A549 treated with AZD9567 at 1 μM for 4 hours (cell line): ENCODE data around the gene UBB. TPM values are rescaled to one million over a fixed set of nuclear protein-coding genes. Genes with fewer than 3 reads are reported as not detected.

Experiments
- total RNA-seq: library from RNA; stranded (reverse); fragments of 200-300 nt; extraction: Qiagen RNA extraction; gene quantifications from 5 replicates; pipeline ENCODE4 v1.2.3, GENCODE V29; 2022; ENCODE audit not compliant: insufficient read depth

The UBB gene
- total RNA-seq = 1,967 to 2,377 TPM (median 2,087 TPM) in 5 replicates

GRCh38 chr17:16380640-16381495, at the start of gene UBB:
UBB (plus strand) TSS chr17:16381091; CDS start chr17:16381908, 817 bp downstream.

GRCh38 chr17:16353317-16354174, 27.3 kb upstream of the UBB start, which contains the start of gene CENPV:
CENPV (minus strand) TSS chr17:16353469; CDS start chr17:16353436, 33 bp downstream.

GRCh38 chr17:16415031-16415924, 34.4 kb downstream of the UBB start, which contains the start of gene TRPV2:
TRPV2 (plus strand) TSS chr17:16415571; CDS start chr17:16417669, 2,098 bp downstream.

Other genes starting within 250 kb of the UBB start
- 62.5 to 67.3 TPM (median 63.8 TPM) in 5 replicates for gene NCOR1, start 165.6 kb upstream of the UBB start, total RNA-seq
- gene PIGL, start 163.9 kb upstream of the UBB start, total RNA-seq = 15.7 to 18.3 TPM (median 17.1 TPM) in 5 replicates
- gene CENPV, start 27.6 kb upstream of the UBB start, total RNA-seq = 139 to 161 TPM (median 159 TPM) in 5 replicates
- 0.36 to 0.69 TPM (median 0.48 TPM) in 4 of 5 replicates, not detected in the other for gene TRPV2, start 34.5 kb downstream of the UBB start, total RNA-seq
- gene LRRC75A, start 111.1 kb downstream of the UBB start, total RNA-seq = 0.99 to 1.2 TPM (median 1.0 TPM) in 4 of 5 replicates, not detected in the other
- gene ZNF287, start 188.1 kb downstream of the UBB start, total RNA-seq = 8.0 to 14.6 TPM (median 13.9 TPM) in 5 replicates